Measurements from ENCODE around the gene CLIP4. TPM values are rescaled to one million over a fixed set of nuclear protein-coding genes. Genes with fewer than 3 reads are reported as not detected.
"Not testable (repeated sequence)": the region's sequence is repeated elsewhere in the genome, so short reads cannot be mapped to it uniquely, and the experiment has no call there.

The CLIP4 gene
- polyA plus RNA-seq, 1 of the 3 experiments (the other 2 are of a cell fraction), result 12.7 TPM

GRCh38 chr2:29106980-29107388 is 8.2 kb upstream of the CLIP4 start:
- ChIA-PET POLR2A (no interaction called here), CTCF (interaction anchor here (0.9 to 2.4 kb wide), 2 partner anchors 10 to 148 kb away, joined by 3 to 7 read pairs; no protein-coding TSS in a partner anchor)
- H4K20me1 ChIP-seq (ENCODE audit: insufficient read depth), result no peaks in the 10 kb centered on the region
- H3K4me3 ChIP-seq (ENCODE audit: low read depth in 2 of 2, low read length in 1 of 2), result no peak overlapping the region
- no peaks in the 10 kb centered on the region for H3K9me2 ChIP-seq
- no peak overlapping the region for H3K9ac ChIP-seq
- WGBS (ENCODE audit: low lambda C conversion rate), result 71% methylated on average over 2 of the region's 2 CpGs
- H2AFZ ChIP-seq (ENCODE audit: low read depth), result no peak overlapping the region
- no peaks in the 10 kb centered on the region for H3K79me2 ChIP-seq (ENCODE audit: insufficient read depth)
- TF ChIP-seq FOSL2 (IDR thresholded peaks at IDR 0.05; ENCODE audit: borderline replicate concordance, low read depth), result no peak
- TF ChIP-seq YY1 (IDR thresholded peaks at IDR 0.05; ENCODE audit: low read depth), result no peak
- TF ChIP-seq ELF1 (IDR thresholded peaks at IDR 0.05), result no peak
- no peak for TF ChIP-seq REST (IDR thresholded peaks at IDR 0.05; ENCODE audit: low read depth, low read length)
- no peak for TF ChIP-seq FOXM1 (IDR thresholded peaks at IDR 0.05; ENCODE audit: low read depth)
- TF ChIP-seq GABPA (IDR thresholded peaks at IDR 0.05; ENCODE audit: low read depth), result no peak
- no peak for TF ChIP-seq CTCF (IDR thresholded peaks at IDR 0.05)
- no peak for TF ChIP-seq USF1 (IDR thresholded peaks at IDR 0.05; ENCODE audit: borderline replicate concordance, low read depth)
- TF ChIP-seq SMC3 (IDR thresholded peaks at IDR 0.05; ENCODE audit: low read depth, low read length), result no peak
- no peak for TF ChIP-seq MEF2A (IDR thresholded peaks at IDR 0.05; ENCODE audit: borderline replicate concordance, low read depth)
- no peak for TF ChIP-seq POLR2AphosphoS5 (IDR thresholded peaks at IDR 0.05; ENCODE audit: low read depth, low read length)
- TF ChIP-seq NFIC (IDR thresholded peaks at IDR 0.05; ENCODE audit: borderline replicate concordance), result no peak
- TF ChIP-seq ZBTB33 (IDR thresholded peaks at IDR 0.05; ENCODE audit: borderline replicate concordance, low read depth), result no peak
- TF ChIP-seq RAD21 (IDR thresholded peaks at IDR 0.05; ENCODE audit: low read length), result no peak
- no peak for TF ChIP-seq RCOR1 (IDR thresholded peaks at IDR 0.05; ENCODE audit: low read length)
- H3K9me3 ChIP-seq, result no peaks in the 10 kb centered on the region
- DNase-seq, result no peak
- peaks cover 0 to 10% of the 10 kb centered on the region in 2 experiments; a peak in 1 of 4 replicates for H3K4me1 ChIP-seq (ENCODE audit: control insufficient read depth in 1 of 2, insufficient read depth in 2 of 2, low read depth in 1 of 2, low read length in 1 of 2)
- H3K27me3 ChIP-seq (ENCODE audit: insufficient read depth), result no peaks in the 10 kb centered on the region
- H3K27ac ChIP-seq (ENCODE audit: low read depth in 2 of 2, low read length in 1 of 2), result no peak overlapping the region
- H3K36me3 ChIP-seq (replicated peaks in 1 of 2; ENCODE audit: control insufficient read depth in 1 of 2, insufficient read depth in 2 of 2, low read length in 1 of 2), result no peaks in the 10 kb centered on the region
- no peaks in the 10 kb centered on the region for H3F3A ChIP-seq (replicated peaks; ENCODE audit: insufficient read depth)
- H3K4me2 ChIP-seq, result no peak overlapping the region

GRCh38 chr2:29107547-29107946 is 7.7 kb upstream of the CLIP4 start:
- H3K27ac ChIP-seq (ENCODE audit: low read depth in 2 of 2, low read length in 1 of 2); H3K36me3 ChIP-seq (replicated peaks in 1 of 2; ENCODE audit: control insufficient read depth in 1 of 2, insufficient read depth in 2 of 2, low read length in 1 of 2); CTCF ChIA-PET; H2AFZ ChIP-seq (ENCODE audit: low read depth); H3K4me3 ChIP-seq (ENCODE audit: low read depth in 2 of 2, low read length in 1 of 2); H3K27me3 ChIP-seq (ENCODE audit: insufficient read depth); H3F3A ChIP-seq (replicated peaks; ENCODE audit: insufficient read depth); H4K20me1 ChIP-seq (ENCODE audit: insufficient read depth); H3K9me2 ChIP-seq; H3K4me2 ChIP-seq; H3K9ac ChIP-seq; DNase-seq; H3K9me3 ChIP-seq; H3K79me2 ChIP-seq (ENCODE audit: insufficient read depth); POLR2A ChIA-PET: not testable (repeated sequence)
- H3K4me1 ChIP-seq (ENCODE audit: control insufficient read depth in 1 of 2, insufficient read depth in 2 of 2, low read depth in 1 of 2, low read length in 1 of 2), result peaks cover 0 to 10% of the 10 kb centered on the region in 2 experiments; a peak in 1 of 4 replicates
- WGBS (ENCODE audit: low lambda C conversion rate), result 100% methylated on average over 2 of the region's 3 CpGs

Measured in SK-N-SH (cell line).